K562 (cell line): ENCODE results near the gene CDH8. TPM values are rescaled to one million over a fixed set of nuclear protein-coding genes. Genes with fewer than 3 reads are reported as not detected.

Experiments used
- ATAC-seq: fragments of 200-7000 bp; cut with Tn5 transposase; 3 replicates; pipeline ENCODE4 v1.9.1; 2020; ENCODE audit warnings: moderate library complexity
- BruUV-seq: library from RNA; stranded (reverse); fragments of 400-500 nt; replicated peaks from 2 replicates; lab custom pipeline; 2021; lab: Mats Ljungman, UMichigan
- CTCF ChIA-PET: fragments of 300-600 bp; formaldehyde crosslinking; extraction: SDS; loops from one replicate; lab custom pipeline; 2021; ENCODE audit warnings: low intra/inter-chr PET ratio; lab: Yijun Ruan, JAX
- POLR2A ChIA-PET: fragments of 300-600, 350-650 bp; sonication (Branson Sonifier 250); formaldehyde crosslinking; extraction: SDS; loops from one replicate; lab custom pipeline; 2021; ENCODE audit warnings: antibody characterized with exemption, inconsistent platforms; lab: Yijun Ruan, JAX
- DNase-seq, 4 experiments: peaks; one replicate each; pipeline versions ENCODE4 v3.0.0 to v3.0.0-alpha.2; 2011 to 2018; ENCODE audit warnings: low spot score in 3 of 4, mixed read lengths in 3 of 4; ENCODE audit errors: extremely low read depth in 1 of 4
- FAIRE-seq: peaks from 2 replicates; lab custom pipeline; 2011; peaks lifted over from hg19 to GRCh38; lab: Jason Lieb, UNC
- H2AFZ ChIP-seq: 2 replicates; pipeline ENCODE4 v1.6.0; 2011; ENCODE audit warnings: low read depth, low read length, control low read depth, inconsistent platforms
- H3K27ac ChIP-seq: fragments of 200-600 bp; 3 replicates; pipeline ENCODE4 v1.8.0; 2011; ENCODE audit warnings: low read depth, mild to moderate bottlenecking, control low read depth, inconsistent platforms, low read length, moderate library complexity, mixed read lengths; ENCODE audit errors: extremely low read depth
- H3K27me3 ChIP-seq, 2 experiments: fragments of 300-600 bp in 1 of 2; 2 replicates in 1 of 2; 3 replicates in 1 of 2; pipeline versions ENCODE4 v1.6.0 to v1.8.0; 2011; ENCODE audit warnings: inconsistent platforms in 2 of 2, low read length in 2 of 2, mild to moderate bottlenecking in 1 of 2, mixed read lengths in 1 of 2, moderate library complexity in 1 of 2; ENCODE audit not compliant: control insufficient read depth in 2 of 2, insufficient read depth in 2 of 2
- H3K36me3 ChIP-seq: fragments of 300-600 bp; 3 replicates; pipeline ENCODE4 v1.8.0; 2011; ENCODE audit warnings: mild to moderate bottlenecking, low read length, inconsistent platforms; ENCODE audit not compliant: control insufficient read depth, insufficient read depth
- H3K4me1 ChIP-seq, 2 experiments: fragments of 200-600 bp in 1 of 2; replicated peaks in 1 of 2; 2 replicates in 1 of 2; 3 replicates in 1 of 2; pipeline versions ENCODE4 v1.5.1 to v1.8.0; 2011; ENCODE audit warnings: inconsistent platforms in 2 of 2, low read length in 2 of 2, mild to moderate bottlenecking in 1 of 2, mixed read lengths in 1 of 2, moderate library complexity in 1 of 2; ENCODE audit not compliant: control insufficient read depth in 2 of 2, insufficient read depth in 2 of 2
- H3K4me2 ChIP-seq: 2 replicates; pipeline ENCODE4 v1.6.1; 2011; ENCODE audit warnings: low read length, control low read depth, inconsistent platforms, mixed read lengths; ENCODE audit not compliant: insufficient read depth
- H3K4me3 ChIP-seq: fragments of 200-600 bp; sonication (generic), shearing (Covaris generic); 2 replicates; pipeline ENCODE4 v1.5.1; 2016; ENCODE audit warnings: control low read depth, inconsistent platforms
- H3K79me2 ChIP-seq: fragments of 200-600 bp; 3 replicates; pipeline ENCODE4 v1.8.0; 2011; ENCODE audit warnings: low read length, inconsistent platforms; ENCODE audit not compliant: control insufficient read depth, insufficient read depth
- H3K9ac ChIP-seq, 2 experiments: 2 replicates each; pipeline versions ENCODE4 v1.6.0 to v1.6.1; 2011; ENCODE audit warnings: low read depth in 2 of 2, low read length in 2 of 2, control low read depth in 1 of 2, inconsistent platforms in 1 of 2, mild to moderate bottlenecking in 1 of 2, mixed read lengths in 1 of 2; ENCODE audit not compliant: insufficient read depth in 1 of 2
- H3K9me1 ChIP-seq: one replicate; pipeline ENCODE4 v1.6.0; 2011; ENCODE audit warnings: inconsistent platforms, mild to moderate bottlenecking, low read length, moderate library complexity; ENCODE audit not compliant: control insufficient read depth, insufficient read depth
- H3K9me3 ChIP-seq: replicated peaks from 2 replicates; pipeline ENCODE4 v1.5.1; 2011; ENCODE audit warnings: low read depth, low read length, inconsistent platforms; ENCODE audit not compliant: control insufficient read depth, insufficient read depth
- H4K20me1 ChIP-seq: replicated peaks from 2 replicates; pipeline ENCODE4 v1.6.1; 2011; ENCODE audit warnings: low read length, inconsistent platforms, mixed read lengths; ENCODE audit not compliant: control insufficient read depth, insufficient read depth
- ELF1 ChIP-seq: fragments of 200-800 bp; sonication (Bioruptor generic); IDR thresholded peaks from 2 replicates; pipeline ENCODE4 v1.6.1; 2016; ENCODE audit warnings: missing genetic modification characterization, missing compliant biosample characterization
- MECOM ChIP-seq: fragments of 250-450 bp; sonication (Bioruptor Pico); IDR thresholded peaks from 2 replicates; pipeline ENCODE4 v1.8.0; 2022; ENCODE audit warnings: inconsistent platforms
- PCBP2 ChIP-seq: fragments of 200-400 bp; formaldehyde crosslinking; IDR thresholded peaks from 2 replicates; pipeline ENCODE4 v1.6.1; 2018; ENCODE audit warnings: low read length, low read depth, mild to moderate bottlenecking, moderate library complexity; ENCODE audit not compliant: poor library complexity, severe bottlenecking
- RAD21 ChIP-seq, 2 experiments: fragments of 250-450 bp in 1 of 2; fragments of 450-650 bp in 1 of 2; sonication (Bioruptor Pico) in 1 of 2; formaldehyde crosslinking in 1 of 2; IDR thresholded peaks in 1 of 2; conservative IDR thresholded peaks in 1 of 2; 2 replicates each; pipeline versions ENCODE4 v1.4.0 to v1.8.0; 2020 to 2022; ENCODE audit warnings: mild to moderate bottlenecking in 2 of 2, moderate library complexity in 1 of 2
- WHSC1 ChIP-seq: IDR thresholded peaks from one replicate; pipeline ENCODE4 v1.6.1; 2012; ENCODE audit warnings: low read length, control low read depth, inconsistent platforms
- ZNF263 ChIP-seq: sonication (generic); formaldehyde crosslinking; IDR thresholded peaks from 2 replicates; pipeline ENCODE4 v1.8.0; 2022; ENCODE audit warnings: mild to moderate bottlenecking, missing genetic modification reagents, borderline replicate concordance
- ZNF3 ChIP-seq: fragments of 250-450 bp; sonication (Bioruptor Pico); IDR thresholded peaks from 2 replicates; pipeline ENCODE4 v1.5.0; 2021; ENCODE audit warnings: mild to moderate bottlenecking, moderate library complexity
- WGBS: fragments of 100-300 bp; shearing (Covaris generic); methylation state at CpG from one replicate; pipeline ENCODE4 v1.1.6; 2016; ENCODE audit warnings: low coverage, mixed read lengths; ENCODE audit not compliant: insufficient coverage; ENCODE audit errors: missing lambda C conversion rate; 5-methylcytosine and 5-hydroxymethylcytosine counted together
- in situ Hi-C: fragments of 300-500 bp; cut with MboI; formaldehyde crosslinking; loops from 4 replicates; pipeline ENCODE4 v1.15.0; 2018; ENCODE audit warnings: inconsistent platforms, mixed read lengths
- intact Hi-C: fragments of 100-400 bp; cut with micrococcal nuclease; formaldehyde crosslinking; loops from 2 replicates; pipeline ENCODE4 v1.14.2; 2022
- polyA plus RNA-seq, 8 experiments: library from polyadenylated mRNA; depleted of rRNA in 4 of 8; stranded (reverse) in 5 of 8; unstranded in 3 of 8; fragments of >200 nt; fragmentation: Nextera tagmentation in 2 of 8; fragmentation: Illumina TruSeq in 1 of 8; extraction: Ambion mirVana in 2 of 8; extraction: Trizol in 1 of 8; gene quantifications; 2 replicates each; pipeline versions ENCODE4 v1.2.1 to v1.2.3, GENCODE V29; 2011 to 2014; ENCODE audit warnings: inconsistent platforms in 1 of 8, missing spikeins in 1 of 8
- total RNA-seq, 7 experiments: library from RNA; depleted of rRNA in 6 of 7; stranded (reverse); fragments of >200 nt in 6 of 7; fragmentation: Illumina TruSeq in 2 of 7; extraction: Trizol in 2 of 7; gene quantifications; 2 replicates each; pipeline versions ENCODE4 v1.2.1 to v1.2.3, GENCODE V29; 2011 to 2021; ENCODE audit warnings: low replicate concordance in 1 of 7
- TF ChIP-seq, protein P1 (sequence below): fragments of 450-650 bp; IDR thresholded peaks from 2 replicates; pipeline ENCODE4 v1.6.1; 2018; ENCODE audit not compliant: partially characterized antibody

Gene CDH8
- total and polyA plus RNA-seq, 9 of the 15 experiments (the other 6 are each of a cell fraction or from before 2014, with no cell fraction given) = 0.22 to 1.4 (median 0.42) TPM; not detected in 4

GRCh38 chr16:61665512-61665911 is 370.7 kb downstream of the CDH8 start:
- DNase-seq = no peak
- no peaks in the 10 kb centered on the region for H3K9me1 ChIP-seq
- no peak overlapping the region for H3K9ac ChIP-seq
- ChIA-PET POLR2A (no interaction called here), CTCF (no interaction called here)
- no peak overlapping the region for H2AFZ ChIP-seq
- TF ChIP-seq PCBP2 = peak; percentile 53
- TF ChIP-seq ELF1 (tag) = no peak
- no peak for TF ChIP-seq ZNF3 (CRISPR knock-in tag)
- TF ChIP-seq WHSC1 = no peak
- TF ChIP-seq, protein P1, sequence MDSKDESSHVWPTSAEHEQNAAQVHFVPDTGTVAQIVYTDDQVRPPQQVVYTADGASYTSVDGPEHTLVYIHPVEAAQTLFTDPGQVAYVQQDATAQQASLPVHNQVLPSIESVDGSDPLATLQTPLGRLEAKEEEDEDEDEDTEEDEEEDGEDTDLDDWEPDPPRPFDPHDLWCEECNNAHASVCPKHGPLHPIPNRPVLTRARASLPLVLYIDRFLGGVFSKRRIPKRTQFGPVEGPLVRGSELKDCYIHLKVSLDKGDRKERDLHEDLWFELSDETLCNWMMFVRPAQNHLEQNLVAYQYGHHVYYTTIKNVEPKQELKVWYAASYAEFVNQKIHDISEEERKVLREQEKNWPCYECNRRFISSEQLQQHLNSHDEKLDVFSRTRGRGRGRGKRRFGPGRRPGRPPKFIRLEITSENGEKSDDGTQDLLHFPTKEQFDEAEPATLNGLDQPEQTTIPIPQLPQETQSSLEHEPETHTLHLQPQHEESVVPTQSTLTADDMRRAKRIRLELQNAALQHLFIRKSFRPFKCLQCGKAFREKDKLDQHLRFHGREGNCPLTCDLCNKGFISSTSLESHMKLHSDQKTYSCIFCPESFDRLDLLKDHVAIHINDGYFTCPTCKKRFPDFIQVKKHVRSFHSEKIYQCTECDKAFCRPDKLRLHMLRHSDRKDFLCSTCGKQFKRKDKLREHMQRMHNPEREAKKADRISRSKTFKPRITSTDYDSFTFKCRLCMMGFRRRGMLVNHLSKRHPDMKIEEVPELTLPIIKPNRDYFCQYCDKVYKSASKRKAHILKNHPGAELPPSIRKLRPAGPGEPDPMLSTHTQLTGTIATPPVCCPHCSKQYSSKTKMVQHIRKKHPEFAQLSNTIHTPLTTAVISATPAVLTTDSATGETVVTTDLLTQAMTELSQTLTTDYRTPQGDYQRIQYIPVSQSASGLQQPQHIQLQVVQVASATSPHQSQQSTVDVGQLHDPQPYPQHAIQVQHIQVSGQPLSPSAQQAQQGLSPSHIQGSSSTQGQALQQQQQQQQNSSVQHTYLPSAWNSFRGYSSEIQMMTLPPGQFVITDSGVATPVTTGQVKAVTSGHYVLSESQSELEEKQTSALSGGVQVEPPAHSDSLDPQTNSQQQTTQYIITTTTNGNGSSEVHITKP = no peak
- TF ChIP-seq ZNF263 = no peak
- no peak for TF ChIP-seq RAD21 (CRISPR knock-in tag; conservative IDR thresholded peaks at IDR 0.05 in 1 of 2, IDR thresholded peaks at IDR 0.05 in 1 of 2)
- TF ChIP-seq MECOM (CRISPR knock-in tag) = no peak
- no peak overlapping the region for H3K4me3 ChIP-seq
- BruUV-seq = no TSS peak
- no peaks in the 10 kb centered on the region for H4K20me1 ChIP-seq
- no peaks in the 10 kb centered on the region for H3K36me3 ChIP-seq
- H3K4me1 ChIP-seq = no peaks in the 10 kb centered on the region
- no peak for ATAC-seq
- no peaks in the 10 kb centered on the region for H3K27me3 ChIP-seq
- H3K27ac ChIP-seq = no peak overlapping the region
- intact Hi-C loops = no loop called here
- FAIRE-seq = no peak
- WGBS = 0% methylated on average over 1 of the region's 1 CpG
- H3K4me2 ChIP-seq = no peak overlapping the region
- no peaks in the 10 kb centered on the region for H3K79me2 ChIP-seq
- no peaks in the 10 kb centered on the region for H3K9me3 ChIP-seq
- in situ Hi-C loops = no loop called here
